GM12878 (cell line): ENCODE results near the gene SDK2. TPM values are rescaled to one million over a fixed set of nuclear protein-coding genes. Genes with fewer than 3 reads are reported as not detected.
A peak's percentile ranks its signal among the peaks of the same experiment; 100 is the strongest.

ENCODE experiments used
- HCFC1 ChIP-seq: fragments of 150-350 bp; IDR thresholded peaks from 2 replicates; pipeline ENCODE4 v1.6.1; 2014; ENCODE audit warnings: low read length
- LARP7 ChIP-seq: fragments of 450-650 bp; IDR thresholded peaks from 2 replicates; pipeline ENCODE4 v1.6.1; 2017; ENCODE audit warnings: mild to moderate bottlenecking
- MAX ChIP-seq: IDR thresholded peaks from 2 replicates; pipeline ENCODE4 v1.6.1; 2012; ENCODE audit warnings: low read depth, low read length, improper control_type of control experiment
- MYB ChIP-seq: fragments of 150-350 bp; IDR thresholded peaks from 2 replicates; pipeline ENCODE4 v1.6.1; 2014; ENCODE audit warnings: mild to moderate bottlenecking, low read depth, low read length, borderline replicate concordance
- POU2F2 ChIP-seq: IDR thresholded peaks from 3 replicates; pipeline ENCODE4 v1.6.1; 2011; ENCODE audit warnings: low read depth, mild to moderate bottlenecking, low read length, borderline replicate concordance
- RAD21 ChIP-seq: IDR thresholded peaks from 2 replicates; pipeline ENCODE4 v1.6.1; 2011; ENCODE audit warnings: mild to moderate bottlenecking, low read depth, low read length, moderate library complexity; ENCODE audit not compliant: insufficient read depth
- RUNX3 ChIP-seq: IDR thresholded peaks from 2 replicates; pipeline ENCODE4 v1.6.1; 2012; ENCODE audit warnings: low read length, inconsistent platforms
- SKIL ChIP-seq: fragments of 450-650 bp; IDR thresholded peaks from 2 replicates; pipeline ENCODE4 v1.6.1; 2017; ENCODE audit warnings: mild to moderate bottlenecking, low read depth, inconsistent platforms; ENCODE audit not compliant: poor library complexity, severe bottlenecking
- SUZ12 ChIP-seq: fragments of 200-600 bp; sonication (generic); IDR thresholded peaks from one replicate; pipeline ENCODE4 v1.6.1; 2018; ENCODE audit warnings: antibody characterized with exemption, mild to moderate bottlenecking; ENCODE audit not compliant: unreplicated experiment
- TBL1XR1 ChIP-seq: IDR thresholded peaks from 2 replicates; pipeline ENCODE4 v1.6.1; 2012; ENCODE audit warnings: low read depth, low read length, improper control_type of control experiment
- ZBED1 ChIP-seq: IDR thresholded peaks from 2 replicates; pipeline ENCODE4 v1.6.1; 2016; ENCODE audit warnings: borderline replicate concordance
- polyA plus RNA-seq, 11 experiments: library from polyadenylated mRNA; depleted of rRNA in 4 of 11; unstranded in 6 of 11; stranded (reverse) in 5 of 11; fragments of >200 nt; fragmentation: Nextera tagmentation in 4 of 11; fragmentation: Illumina TruSeq in 1 of 11; extraction: Ambion mirVana in 4 of 11; extraction: Trizol in 1 of 11; gene quantifications; 1 replicate in 1 of 11; 2 replicates in 10 of 11; pipeline versions ENCODE4 v1.2.1 to v1.2.3, GENCODE V29; 2011 to 2016; ENCODE audit warnings: inconsistent platforms in 2 of 11, missing spikeins in 2 of 11, low read depth in 1 of 11
- total RNA-seq, 4 experiments: library from RNA; depleted of rRNA in 3 of 4; stranded (reverse); fragments of >200 nt in 3 of 4; fragmentation: Illumina TruSeq in 1 of 4; extraction: Trizol in 1 of 4; gene quantifications; 2 replicates each; pipeline versions ENCODE4 v1.2.1 to v1.2.3, GENCODE V29; 2013 to 2021

Gene SDK2
- total and polyA plus RNA-seq, 10 of the 15 experiments (the other 5 are each of a cell fraction or from before 2014, with no cell fraction given): 0.03 to 0.08 (median 0.03) TPM; not detected in 7

GRCh38 chr17:73290399-73291259, 353.6 kb downstream of the SDK2 start (continued):
- no peak for TF ChIP-seq SKIL
- TF ChIP-seq LARP7: peak; percentile 24; the same call in 1 of the 2 replicates
- no peak for TF ChIP-seq HCFC1
- TF ChIP-seq RAD21: no peak
- no peak for TF ChIP-seq SUZ12
- TF ChIP-seq RUNX3: peak; percentile 30; the same call in 1 of the 2 replicates
- no peak for TF ChIP-seq ZBED1
- no peak for TF ChIP-seq TBL1XR1
- no peak for TF ChIP-seq MAX
- no peak for TF ChIP-seq MYB
- TF ChIP-seq POU2F2: no peak
